ENCODE measurements around the gene UBAP1L.

DNA sequence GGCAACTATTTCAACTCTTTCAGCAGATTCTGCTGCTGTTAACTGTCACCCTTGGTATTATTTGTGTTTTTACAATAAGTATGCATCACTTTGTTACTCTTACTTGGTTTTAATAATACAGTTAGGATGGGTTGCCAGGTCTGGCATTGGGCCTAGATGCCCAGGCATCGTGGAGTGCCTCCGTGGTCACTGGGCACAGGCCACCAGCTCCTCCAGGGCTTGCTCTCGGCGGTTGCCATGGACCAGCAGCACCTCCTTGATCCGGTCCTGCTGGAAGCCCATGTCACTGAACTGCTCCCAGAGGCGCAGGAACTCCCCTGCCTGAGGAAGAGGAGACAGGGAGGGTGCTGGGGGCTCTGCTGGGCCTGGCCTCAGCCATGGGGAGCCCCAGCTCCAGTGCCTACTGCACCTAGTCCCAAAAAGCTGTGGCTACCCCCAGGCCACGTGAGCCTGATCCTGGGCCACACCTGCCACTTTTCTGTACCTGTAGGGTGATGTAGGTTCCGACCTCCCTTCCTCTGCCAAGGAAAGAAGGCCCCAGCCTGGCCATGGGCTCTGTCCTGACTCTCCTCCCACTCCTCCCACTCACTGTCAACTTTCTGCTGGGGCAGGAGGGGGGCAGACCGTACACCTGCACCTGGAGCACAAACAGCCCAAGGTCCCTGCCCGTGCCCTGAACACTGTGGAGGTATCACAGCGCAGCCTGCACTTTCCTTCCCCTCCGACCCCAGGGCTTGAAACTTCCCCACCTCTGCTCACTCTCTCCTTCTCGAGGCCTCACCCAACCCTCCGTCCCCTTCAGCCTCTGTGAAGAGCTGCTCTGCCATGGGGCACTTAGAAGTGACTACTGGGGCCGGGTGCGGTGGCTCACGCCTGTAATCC lies 21.8 kb downstream of the UBAP1L start:
- TF ChIP-seq POLR2A (IDR thresholded peaks at IDR 0.05), result no peak
- TF ChIP-seq, protein P1, sequence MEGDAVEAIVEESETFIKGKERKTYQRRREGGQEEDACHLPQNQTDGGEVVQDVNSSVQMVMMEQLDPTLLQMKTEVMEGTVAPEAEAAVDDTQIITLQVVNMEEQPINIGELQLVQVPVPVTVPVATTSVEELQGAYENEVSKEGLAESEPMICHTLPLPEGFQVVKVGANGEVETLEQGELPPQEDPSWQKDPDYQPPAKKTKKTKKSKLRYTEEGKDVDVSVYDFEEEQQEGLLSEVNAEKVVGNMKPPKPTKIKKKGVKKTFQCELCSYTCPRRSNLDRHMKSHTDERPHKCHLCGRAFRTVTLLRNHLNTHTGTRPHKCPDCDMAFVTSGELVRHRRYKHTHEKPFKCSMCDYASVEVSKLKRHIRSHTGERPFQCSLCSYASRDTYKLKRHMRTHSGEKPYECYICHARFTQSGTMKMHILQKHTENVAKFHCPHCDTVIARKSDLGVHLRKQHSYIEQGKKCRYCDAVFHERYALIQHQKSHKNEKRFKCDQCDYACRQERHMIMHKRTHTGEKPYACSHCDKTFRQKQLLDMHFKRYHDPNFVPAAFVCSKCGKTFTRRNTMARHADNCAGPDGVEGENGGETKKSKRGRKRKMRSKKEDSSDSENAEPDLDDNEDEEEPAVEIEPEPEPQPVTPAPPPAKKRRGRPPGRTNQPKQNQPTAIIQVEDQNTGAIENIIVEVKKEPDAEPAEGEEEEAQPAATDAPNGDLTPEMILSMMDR (IDR thresholded peaks at IDR 0.05), result no peak

All from Peyer's patch (tissue), 4 donors.